HUDEP-2 (cell line): Measurements from ENCODE around the gene RPL7A.
"Not testable (repeated sequence)": the region's sequence is repeated elsewhere in the genome, so short reads cannot be mapped to it uniquely, and the experiment has no call there.

Experiments
- DNase-seq, 76 experiments: peaks; one replicate each; lab custom pipeline; 2025; ENCODE audit not compliant: unreplicated experiment in 76 of 76; lab: John Stamatoyannopoulos, UW

RPL7A gene

DNA sequence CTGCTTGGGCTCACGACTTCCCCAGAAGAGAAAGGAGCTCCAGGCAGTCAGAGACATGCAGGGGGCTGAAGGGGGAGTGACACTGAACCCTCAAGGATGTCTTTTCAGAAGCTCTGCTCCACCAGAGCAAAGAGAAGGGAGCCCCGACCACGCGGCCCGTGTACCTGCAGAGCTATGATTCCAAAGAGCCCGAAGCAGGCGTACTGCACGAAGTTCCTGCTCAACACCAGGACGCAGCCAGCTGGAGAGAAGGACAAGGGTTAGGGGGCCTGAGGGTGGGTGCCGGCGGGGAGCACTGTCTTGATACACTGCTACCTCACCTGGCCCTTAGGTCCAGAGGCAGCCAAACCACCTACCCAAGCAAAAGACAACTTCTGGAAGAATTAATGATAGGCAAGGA is 18.4 kb downstream of the RPL7A start:
- no peak for DNase-seq

DNA sequence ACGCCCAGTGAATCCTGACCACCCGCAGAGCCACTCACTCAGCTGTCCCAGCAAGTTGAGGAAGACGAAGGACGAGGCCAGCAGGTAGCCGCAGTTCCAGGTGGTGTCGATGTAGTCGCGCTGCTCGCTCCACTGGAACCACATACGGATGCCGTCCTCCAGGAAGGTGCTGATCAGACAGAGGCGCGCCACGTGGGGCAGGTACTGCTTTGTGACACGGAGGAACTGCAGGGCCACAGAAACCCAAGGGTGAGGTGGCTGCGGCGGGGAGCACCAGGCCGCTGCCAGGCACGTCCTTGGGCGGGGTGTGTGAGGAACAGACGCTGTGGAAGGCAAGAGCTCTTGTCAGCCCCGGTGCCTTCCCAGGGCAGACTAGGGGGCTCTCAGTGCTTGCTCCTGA is 19.2 kb downstream of the RPL7A start:
- DNase-seq, result no peak

DNA sequence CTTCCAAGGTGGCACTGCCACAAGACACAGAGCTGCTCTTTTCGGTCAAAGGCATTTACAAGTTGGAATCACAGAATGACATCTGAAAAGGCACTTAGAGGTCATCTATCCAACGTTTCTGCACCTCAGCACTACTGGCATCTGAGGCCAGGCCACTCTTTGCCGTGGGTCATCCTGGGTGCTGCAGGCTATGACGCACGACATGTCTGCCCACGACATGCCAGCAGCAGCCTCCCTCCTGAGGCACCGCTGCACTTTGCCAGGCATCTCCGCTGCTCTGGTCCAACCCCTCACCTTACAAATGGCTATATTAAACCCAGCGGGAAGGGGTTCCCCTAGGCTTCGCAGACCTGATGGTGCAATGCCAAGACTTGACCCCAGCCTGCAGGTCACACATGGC is 19.8 kb downstream of the RPL7A start:
- DNase-seq, result no peak

DNA sequence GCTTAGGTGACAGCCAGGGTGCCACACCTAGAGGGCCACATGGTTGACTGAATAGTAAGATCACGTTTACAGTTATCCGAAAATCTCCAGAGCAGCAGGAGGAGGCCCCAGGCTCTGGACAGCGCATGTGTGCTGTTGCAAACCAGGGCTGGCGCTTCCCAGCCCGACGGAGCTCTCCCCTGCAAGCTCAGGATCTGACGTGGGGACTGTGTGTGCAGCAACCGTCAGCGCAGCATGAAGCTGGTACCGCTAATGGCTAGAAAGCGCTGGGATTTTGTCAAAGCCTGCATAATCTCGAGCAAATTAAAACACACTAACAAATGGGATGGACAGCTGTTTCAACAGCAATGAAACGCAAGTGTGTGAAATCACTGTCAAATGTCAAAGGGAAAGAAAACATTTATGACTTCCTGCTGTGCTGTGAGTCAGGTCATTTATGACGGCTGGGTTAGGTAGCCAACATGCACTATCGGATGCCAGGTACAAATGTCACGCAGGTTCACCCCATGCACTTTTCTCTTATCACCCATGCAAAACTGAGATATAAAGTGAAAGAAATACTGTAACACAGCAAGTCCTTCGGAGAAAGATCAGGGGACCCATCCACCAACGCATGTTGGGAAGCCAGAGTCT is 20.3 kb downstream of the RPL7A start:
- DNase-seq, result no peak

DNA sequence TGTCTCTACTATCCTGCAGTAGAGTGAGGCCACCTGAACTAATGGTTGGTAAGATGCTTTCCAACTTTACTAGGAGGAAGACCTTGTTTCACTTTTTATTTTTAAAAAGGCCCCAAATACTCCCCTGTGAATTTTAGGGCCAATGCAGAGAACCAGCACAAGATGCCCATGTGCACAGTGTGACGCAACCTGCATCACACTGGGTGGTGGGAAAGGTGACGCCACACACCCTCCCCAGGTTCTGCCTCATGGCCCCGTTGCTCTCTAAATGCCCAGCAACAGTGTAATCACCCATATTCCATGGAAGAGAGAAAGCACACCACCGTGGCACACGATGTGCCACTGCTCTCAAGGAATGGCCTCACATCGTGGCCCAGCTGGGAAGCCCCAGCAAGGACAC is 21.4 kb downstream of the RPL7A start:
- no peak for DNase-seq

DNA sequence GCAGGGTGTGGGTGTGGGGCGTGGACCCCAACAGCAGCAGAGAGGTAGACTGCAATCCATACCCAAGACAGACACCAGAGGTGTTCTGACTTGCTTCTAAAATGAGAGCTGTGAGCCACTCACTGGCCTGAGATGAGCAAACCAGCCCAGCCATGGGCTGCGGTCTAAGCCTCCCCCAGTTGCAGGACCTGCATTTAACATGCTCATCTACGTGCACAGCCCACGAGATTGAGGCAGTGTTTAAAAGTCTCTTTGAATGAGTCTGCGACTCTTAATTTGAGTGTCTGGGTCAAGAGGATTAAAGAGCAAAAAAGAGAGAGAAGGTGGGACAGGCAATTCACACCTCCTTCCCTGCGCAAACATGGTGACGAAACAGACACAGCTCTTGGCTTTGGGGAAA is 21.9 kb downstream of the RPL7A start:
- no peak for DNase-seq

DNA sequence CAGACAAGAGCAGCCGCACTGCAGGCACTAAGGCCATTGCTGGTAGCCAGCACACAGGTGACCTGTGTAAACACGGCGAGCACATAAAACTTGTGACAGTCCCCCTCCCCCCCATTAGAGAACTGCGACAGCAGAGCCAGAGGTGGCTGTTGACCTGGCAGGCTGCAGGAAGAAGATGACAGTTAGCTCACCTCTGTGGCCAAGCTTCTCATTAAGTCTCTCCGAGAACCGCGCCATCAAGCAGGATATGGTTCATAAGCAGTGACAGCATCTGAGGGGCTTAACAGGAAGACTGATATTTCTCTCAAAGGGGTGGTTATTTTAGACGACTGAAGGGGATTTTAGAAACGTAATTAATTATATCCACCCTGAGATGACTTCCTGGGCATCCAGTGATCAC is 22.7 kb downstream of the RPL7A start:
- no peak for DNase-seq

DNA sequence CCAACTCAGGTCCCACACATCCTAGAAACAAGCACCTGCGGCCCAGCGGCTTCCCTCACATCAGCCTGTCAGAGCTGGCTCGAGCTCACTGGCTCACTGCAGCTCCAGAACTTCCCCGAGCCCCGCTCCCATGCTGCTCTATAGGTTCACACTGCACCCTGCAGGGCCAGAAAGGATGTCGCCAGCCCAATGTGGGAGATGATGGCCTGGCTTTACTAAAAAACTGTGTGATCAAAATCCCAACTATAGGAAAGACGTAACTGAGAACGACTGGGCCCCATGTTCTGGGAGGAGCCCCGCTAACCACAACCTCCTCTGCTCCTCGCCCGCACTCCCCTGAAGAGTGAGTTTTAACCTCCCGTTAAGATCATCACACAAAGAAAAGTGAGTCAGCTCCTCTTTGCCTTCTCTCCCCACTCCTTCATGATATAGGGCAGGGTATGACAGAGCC is 23.3 kb downstream of the RPL7A start:
- DNase-seq, result peak in 36 of 76 experiments; percentile 3 to 63 (median 34)

DNA sequence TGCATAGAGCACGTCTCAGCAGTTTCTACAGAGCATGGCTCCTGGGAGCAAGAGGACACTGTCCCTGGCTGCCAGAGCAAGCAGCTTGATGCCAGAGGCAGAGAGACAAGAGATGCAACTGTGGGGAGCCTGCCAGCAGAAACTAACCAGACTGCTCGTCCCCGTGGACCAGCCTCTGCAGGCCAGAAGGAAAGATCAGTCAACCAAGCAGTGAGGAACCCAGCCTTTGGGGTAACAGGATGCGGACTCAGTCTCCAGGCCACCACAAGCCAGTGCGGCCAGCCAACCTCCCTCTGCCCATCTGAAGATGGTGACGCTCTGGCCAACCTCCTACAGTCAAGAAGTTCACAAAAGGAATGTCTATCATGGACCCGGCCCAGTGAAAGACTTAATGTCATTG is 24.1 kb downstream of the RPL7A start:
- no peak for DNase-seq

DNA sequence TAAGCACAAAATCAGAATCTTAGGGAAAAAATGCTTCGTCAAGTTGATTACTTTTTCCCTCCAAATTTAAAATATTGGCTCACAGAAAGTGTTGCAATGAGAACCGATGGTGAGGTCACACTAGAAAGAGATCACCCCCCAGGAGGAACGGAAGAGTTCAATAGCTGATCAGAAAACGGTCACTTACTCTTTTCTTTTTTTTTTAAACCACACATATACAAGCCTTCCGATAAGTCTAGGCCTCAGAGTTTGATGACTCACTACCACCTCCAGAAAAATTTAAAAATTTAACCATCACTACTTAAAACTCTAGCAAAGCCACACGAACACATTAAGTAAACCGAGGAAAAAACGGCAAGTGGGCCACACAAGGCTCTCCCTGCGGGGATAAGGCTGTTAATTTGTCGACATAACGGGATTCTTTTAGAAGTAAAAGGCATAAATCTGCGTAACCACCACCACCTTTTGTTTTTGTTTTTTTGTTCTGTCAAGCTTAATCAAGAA is 26.6 kb downstream of the RPL7A start:
- peak in 5 of 76 experiments; percentile 17 to 30 (median 19) for DNase-seq

DNA sequence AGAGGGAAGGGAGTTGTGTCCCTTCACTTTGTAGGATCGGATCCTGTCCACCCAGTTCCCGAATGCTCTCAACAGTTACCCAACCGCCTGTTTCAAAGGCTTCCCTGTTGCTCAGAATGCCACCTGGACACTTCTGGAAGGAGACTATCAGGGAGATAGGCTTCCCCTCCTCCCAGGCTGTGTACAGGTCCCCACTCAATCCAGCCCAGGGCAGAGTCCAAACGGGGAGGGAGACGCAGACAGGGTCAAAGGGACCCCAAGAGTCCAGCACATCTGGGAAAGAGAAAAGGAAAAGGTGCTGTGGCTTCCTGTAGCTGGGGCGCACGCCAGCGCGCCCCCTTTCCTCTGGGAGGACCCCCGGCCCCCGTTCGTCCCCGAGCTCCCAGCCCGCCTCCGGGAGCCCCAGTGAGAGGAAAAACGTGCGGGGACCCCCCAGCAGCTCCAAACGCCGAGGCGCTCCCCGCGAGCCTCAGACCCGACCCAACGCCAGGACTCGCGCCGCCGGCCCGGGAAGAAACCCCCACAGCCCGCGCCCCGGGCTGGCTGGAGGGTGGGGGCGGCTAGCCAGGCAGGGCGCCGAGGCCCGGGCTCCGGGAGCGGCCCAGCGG is 27.2 kb downstream of the RPL7A start:
- peak in 8 of 76 experiments; percentile 14 to 49 (median 26) for DNase-seq

DNA sequence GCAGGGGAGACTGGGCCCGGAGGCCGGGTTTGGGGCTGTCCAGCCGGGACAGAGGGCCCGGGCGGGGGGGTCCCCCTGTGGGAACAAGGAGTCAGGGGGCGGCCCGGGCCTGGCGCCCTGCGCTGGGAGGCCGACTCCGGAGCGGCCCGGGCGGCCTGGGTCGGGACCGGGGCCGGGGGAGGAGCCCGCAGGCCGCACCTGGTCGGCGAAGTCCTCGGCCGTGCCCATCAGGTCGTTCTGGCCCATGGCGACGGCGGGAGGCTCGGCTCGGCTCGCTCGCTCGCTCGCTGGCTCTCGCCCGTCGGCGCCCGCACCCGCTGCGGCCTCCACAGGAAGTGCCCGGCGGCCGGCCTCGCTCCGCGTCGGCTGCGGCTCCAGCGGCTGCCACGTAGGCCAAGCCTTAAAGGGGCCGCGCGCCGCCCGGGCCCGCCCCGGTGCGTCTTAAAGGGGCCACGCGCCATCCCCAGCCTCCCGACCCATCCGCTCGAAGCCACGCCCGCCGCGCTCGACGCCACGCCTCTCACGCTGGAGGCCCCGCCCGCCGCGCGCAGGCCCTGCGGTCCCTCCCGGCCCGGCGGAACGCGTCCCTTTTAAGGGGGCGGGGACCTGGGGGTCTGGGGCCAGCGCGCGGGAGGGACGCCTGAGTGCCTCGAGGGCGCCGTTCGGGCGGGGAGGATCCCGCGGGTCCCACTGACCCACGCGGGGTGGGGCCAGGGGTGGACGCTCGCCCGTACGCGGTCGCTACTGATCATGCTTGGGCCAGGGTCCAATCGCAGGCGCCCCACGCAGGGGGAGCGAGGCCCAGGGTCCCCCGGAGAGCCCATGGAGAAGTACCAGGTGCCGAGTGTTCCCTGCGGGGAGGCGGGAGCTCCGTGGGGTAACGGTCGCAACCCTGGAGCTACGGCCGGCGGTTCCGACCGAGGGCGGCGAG is 28.0 kb downstream of the RPL7A start, which contains the start of the genes STKLD1 and SURF4:
Gene STKLD1, plus strand, starts transcription at position 643 of the 931 bp plus-strand sequence. Its CDS starts 108 bp downstream, at position 751.
Gene SURF4, minus strand, starts transcription at position 337 of the 931 bp plus-strand sequence. Its CDS starts 91 bp downstream, at position 246.
- peak in 74 of 76 experiments; percentile 45 to 96 (median 89) for DNase-seq

DNA sequence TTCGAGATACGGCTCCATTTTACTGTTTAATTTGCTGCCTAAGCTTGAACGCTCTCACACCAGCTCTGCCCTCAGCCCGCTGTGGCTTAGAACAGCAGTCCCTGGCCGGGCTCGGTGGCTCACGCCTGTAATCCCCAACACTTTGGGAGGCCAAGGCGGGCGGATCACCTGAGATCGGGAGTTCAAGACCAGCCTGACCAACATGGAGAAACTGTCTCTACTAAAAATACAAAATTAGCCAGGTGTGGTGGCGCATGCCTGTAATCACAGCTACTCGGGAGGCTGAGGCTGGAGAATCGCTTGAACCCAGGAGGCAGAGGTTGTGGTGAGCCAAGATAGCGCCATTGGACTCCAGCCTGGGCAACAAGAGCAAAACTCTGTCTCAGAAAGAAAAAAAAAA is 29.3 kb downstream of the RPL7A start:
- not testable (repeated sequence) for DNase-seq

DNA sequence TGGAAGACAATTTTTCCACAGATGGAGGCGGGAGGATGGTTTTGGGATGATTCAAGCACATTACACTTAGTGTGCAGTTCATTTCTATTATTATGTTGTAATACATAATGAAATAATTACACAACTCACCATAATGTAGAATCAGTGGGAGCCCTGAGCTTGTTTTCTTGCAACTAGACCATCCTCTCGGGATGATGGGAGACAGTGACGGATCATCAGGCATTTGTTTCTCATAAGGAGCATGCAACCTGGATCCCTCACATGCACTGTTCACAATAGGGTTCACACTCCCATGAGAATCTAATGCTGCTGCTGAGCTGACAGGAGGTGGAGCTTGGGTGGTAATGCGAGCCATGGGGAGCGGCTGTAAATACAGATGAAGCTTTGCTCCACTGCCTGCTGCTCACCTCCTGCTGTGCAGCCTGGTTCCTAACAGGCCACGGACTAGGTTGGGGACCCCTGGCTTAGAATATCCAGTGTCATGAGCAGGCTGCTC is 29.8 kb downstream of the RPL7A start:
- peak in 12 of 76 experiments; percentile 7 to 34 (median 16) for DNase-seq

DNA sequence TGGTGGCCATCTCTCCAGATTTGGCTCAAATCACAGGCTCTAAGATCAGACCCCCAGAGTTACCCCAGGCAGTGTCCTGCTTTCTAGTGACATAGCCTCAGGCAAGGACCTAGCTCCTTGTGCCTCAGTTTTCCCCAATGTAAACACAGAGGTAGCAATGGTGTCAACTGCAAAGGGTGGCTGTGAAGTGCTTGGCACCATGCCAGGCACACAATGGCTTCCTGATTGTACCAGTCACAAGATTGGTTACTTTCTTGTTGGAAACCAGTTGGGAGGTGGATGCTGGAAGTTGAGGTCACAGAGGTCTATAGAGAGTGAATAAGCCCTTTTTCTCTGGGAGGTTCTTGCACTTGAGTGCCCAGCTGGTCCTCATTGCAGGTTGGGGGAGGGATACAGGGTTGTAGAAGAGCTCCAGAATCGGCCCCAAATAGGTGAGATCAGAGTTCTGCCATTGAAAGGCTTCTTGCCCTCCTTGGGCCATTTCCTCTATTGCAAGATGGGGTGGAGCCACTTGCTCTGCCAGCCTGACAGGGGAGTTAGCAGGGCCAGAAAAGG is 30.5 kb downstream of the RPL7A start:
- peak in 1 of 76 experiments; percentile 15 for DNase-seq

DNA sequence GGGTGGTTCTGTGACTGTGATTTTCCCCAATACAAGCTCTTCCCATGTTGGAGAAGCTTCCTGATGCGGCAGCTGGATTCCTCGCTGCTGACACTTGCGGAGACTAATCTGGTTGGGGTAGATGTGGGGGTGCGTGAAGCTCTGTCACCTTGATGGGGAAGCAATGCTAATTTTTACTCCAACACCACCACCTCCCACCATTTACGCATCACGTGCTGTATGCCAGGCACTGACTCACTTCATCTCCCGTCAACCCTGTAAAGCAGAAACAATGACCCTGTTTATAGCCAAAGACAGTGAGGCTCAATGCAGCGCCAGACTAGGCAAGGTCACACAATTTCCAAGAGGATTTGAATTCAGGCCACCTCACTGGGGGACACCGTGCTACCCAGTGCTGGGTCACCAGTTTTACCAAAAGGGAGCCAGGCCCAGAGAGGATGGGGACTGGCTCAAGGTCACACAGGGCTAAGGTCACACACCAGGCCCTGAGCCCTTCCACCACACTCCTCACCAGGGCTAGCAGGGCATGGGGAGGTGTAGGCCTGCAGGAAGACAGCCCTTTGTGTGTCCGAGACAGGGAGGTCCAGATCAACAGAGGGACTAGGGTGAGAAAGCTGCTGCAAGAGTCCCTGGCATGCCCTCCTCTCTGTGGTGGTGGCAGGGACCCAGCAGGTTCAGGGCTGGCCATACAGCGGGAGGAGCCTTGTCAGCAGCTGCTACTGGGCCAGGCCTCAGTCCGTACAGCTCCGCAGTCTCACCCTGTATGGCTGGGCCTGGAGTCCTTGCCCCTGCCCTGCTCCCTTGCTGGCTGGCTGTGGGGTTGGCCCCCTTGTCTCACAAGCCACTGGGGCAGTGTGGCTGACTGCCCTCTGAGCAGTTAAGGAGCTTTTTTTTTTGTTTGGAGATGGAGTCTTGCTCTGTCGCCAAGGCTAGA is 31.4 kb downstream of the RPL7A start:
- no peak for DNase-seq

DNA sequence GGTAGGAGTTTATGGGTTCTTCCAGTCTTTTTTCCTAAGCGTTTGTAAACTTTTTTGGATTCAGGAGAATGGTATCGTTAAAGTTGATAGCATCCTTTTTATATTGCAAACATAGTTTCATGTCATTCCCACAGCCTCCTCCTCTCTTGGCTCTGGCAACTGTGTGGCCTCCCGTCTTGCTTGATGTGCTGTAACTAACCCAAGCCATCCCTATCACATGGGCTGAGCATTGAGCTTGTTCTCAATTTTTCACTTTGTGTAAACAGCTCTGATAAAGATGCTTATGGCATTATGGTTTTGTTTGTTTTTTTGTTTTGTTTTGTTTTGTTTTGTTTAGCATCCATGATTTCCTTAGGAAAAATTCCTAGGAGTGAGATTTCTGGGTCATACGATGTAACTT is 32.7 kb downstream of the RPL7A start:
- DNase-seq, result no peak

DNA sequence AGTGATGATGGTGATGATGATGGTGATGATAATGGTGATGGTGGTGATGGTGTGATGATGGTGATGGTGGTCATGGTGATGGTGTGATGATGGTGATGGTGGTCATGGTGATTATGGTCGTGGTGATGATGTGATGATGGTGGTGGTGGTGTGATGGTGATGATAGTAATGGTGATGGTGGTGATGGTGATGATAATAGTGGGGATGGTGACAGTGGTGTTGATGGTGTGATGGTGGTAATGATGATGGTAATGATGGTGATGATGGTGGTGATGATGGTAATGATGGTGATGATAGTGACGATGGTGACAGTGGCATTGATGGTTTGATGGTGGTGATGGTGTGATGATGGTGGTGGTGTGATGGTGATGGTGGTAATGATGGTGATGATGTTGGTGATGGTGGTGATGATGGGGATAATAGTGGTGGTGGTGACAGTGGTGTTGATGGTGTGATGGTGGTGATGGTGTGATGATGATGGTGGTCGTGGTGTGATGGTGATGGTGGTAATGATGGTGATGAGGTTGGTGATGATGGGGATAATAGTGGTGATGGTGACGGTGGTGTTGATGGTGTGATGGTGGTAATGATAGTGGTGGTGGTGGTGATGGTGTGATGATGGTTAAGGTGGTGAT is 34.6 kb downstream of the RPL7A start:
- no peak for DNase-seq

DNA sequence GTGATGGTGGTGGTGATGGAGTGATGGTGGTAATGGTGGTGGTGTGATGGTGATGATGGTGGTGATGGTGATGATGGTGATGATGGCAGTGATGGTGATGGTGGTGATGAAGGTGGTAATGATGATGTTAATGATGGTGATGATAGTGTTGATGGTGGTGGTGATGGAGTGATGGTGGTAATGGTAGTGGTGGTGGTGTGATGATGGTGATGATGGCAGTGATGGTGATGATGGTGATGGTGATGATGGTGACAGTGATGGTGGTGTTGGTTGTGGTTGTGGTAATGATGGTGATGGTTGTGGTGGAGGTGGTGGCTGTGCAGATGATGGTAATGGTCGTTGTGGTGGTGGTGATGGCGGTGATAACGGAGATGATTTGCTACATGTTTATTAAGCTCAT is 35.4 kb downstream of the RPL7A start:
- DNase-seq, result no peak
